HCT116 (cell line): Measurements from ENCODE around the gene GNA12. TPM values are rescaled to one million over a fixed set of nuclear protein-coding genes. Genes with fewer than 3 reads are reported as not detected.
A peak's percentile ranks its signal among the peaks of the same experiment; 100 is the strongest.

Experiments used
- ATAC-seq: fragments of 200-7000 bp; cut with Tn5 transposase; 2 replicates; pipeline ENCODE4 v1.9.1; 2020; ENCODE audit warnings: mild to moderate bottlenecking, moderate library complexity
- BruUV-seq: library from RNA; stranded (reverse); fragments of 400-500 nt; replicated peaks from 2 replicates; lab custom pipeline; 2021; lab: Mats Ljungman, UMichigan
- CTCF ChIA-PET: fragments of 300-600 bp; sonication (Branson Sonifier 250); formaldehyde crosslinking; loops from one replicate; lab custom pipeline; 2021; ENCODE audit warnings: antibody characterized with exemption; lab: Charles Lee
- POLR2A ChIA-PET: fragments of 300-600, 350-600 bp; sonication (Branson Sonifier 250); formaldehyde crosslinking; loops from one replicate; lab custom pipeline; 2021; ENCODE audit warnings: antibody characterized with exemption; lab: Charles Lee
- RAD21 ChIA-PET, 2 experiments: fragments of 300-600 bp; sonication (Branson Sonifier 250); formaldehyde crosslinking; loops; one replicate each; lab custom pipeline; 2023; ENCODE audit warnings: low total read pairs in 2 of 2; ENCODE audit not compliant: uncharacterized antibody in 2 of 2, unreplicated experiment in 2 of 2, low non-redundant PET in 1 of 2; lab: Charles Lee
- DNase-seq: peaks from one replicate; pipeline ENCODE4 v3.0.0-alpha.2; 2010; ENCODE audit warnings: low read depth, low spot score
- H2AFZ ChIP-seq: fragments of 200-600 bp; shearing (Covaris generic), sonication (generic); 2 replicates; pipeline ENCODE4 v1.6.1; 2017; ENCODE audit warnings: low read depth, mixed run types, mixed read lengths, antibody characterized with exemption, low read length; ENCODE audit not compliant: poor library complexity, severe bottlenecking
- H3K27ac ChIP-seq: 2 replicates; pipeline ENCODE4 v1.5.1; 2012; ENCODE audit warnings: low read depth, low read length
- H3K27me3 ChIP-seq: fragments of 200-600 bp; sonication (generic); 2 replicates; pipeline ENCODE4 v1.6.1; 2016; ENCODE audit warnings: mixed run types, low read length, mixed read lengths; ENCODE audit not compliant: insufficient read depth
- H3K36me3 ChIP-seq, 2 experiments: fragments of 200-500 bp in 1 of 2; fragments of 200-600 bp in 1 of 2; sonication (Bioruptor generic) in 1 of 2; sonication (generic) in 1 of 2; 2 replicates each; pipeline versions ENCODE4 v1.5.1 to v1.6.1; 2014 to 2016; ENCODE audit warnings: low read length in 2 of 2, inconsistent platforms in 1 of 2, mixed read lengths in 1 of 2, mixed run types in 1 of 2; ENCODE audit not compliant: insufficient read depth in 2 of 2, control insufficient read depth in 1 of 2
- H3K4me1 ChIP-seq, 2 experiments: fragments of 200-600 bp in 1 of 2; sonication (generic) in 1 of 2; 2 replicates each; pipeline versions ENCODE4 v1.5.1 to v1.6.1; 2012 to 2017; ENCODE audit warnings: low read length in 2 of 2, inconsistent platforms in 1 of 2, mild to moderate bottlenecking in 1 of 2, mixed read lengths in 1 of 2, mixed run types in 1 of 2, moderate library complexity in 1 of 2; ENCODE audit not compliant: insufficient read depth in 2 of 2, control insufficient read depth in 1 of 2
- H3K4me2 ChIP-seq: fragments of 200-600 bp; sonication (generic); 2 replicates; pipeline ENCODE4 v1.6.1; 2017; ENCODE audit warnings: mixed run types, low read length, mixed read lengths
- H3K4me3 ChIP-seq, 2 experiments: fragments of 200-600 bp in 1 of 2; sonication (generic) in 1 of 2; replicated peaks in 1 of 2; 2 replicates each; pipeline ENCODE4 v1.5.1; 2011 to 2016; ENCODE audit warnings: low read length in 2 of 2, control low read depth in 1 of 2, low read depth in 1 of 2, mild to moderate bottlenecking in 1 of 2, mixed read lengths in 1 of 2, mixed run types in 1 of 2
- H3K79me2 ChIP-seq: fragments of 200-600 bp; sonication (generic); 2 replicates; pipeline ENCODE4 v1.6.1; 2017; ENCODE audit warnings: mild to moderate bottlenecking, mixed run types, low read length, moderate library complexity, mixed read lengths; ENCODE audit not compliant: insufficient read depth
- H3K9ac ChIP-seq: fragments of 200-600 bp; sonication (generic); 2 replicates; pipeline ENCODE4 v1.6.1; 2016; ENCODE audit warnings: low read length, mixed read lengths
- H3K9me2 ChIP-seq: fragments of 200-600 bp; sonication (generic), shearing (Covaris generic); 2 replicates; pipeline ENCODE4 v1.6.1; 2017; ENCODE audit warnings: mixed run types, mild to moderate bottlenecking, moderate library complexity; ENCODE audit not compliant: insufficient read depth
- H3K9me3 ChIP-seq, 2 experiments: fragments of 200-500 bp in 1 of 2; fragments of 200-600 bp in 1 of 2; sonication (Bioruptor generic) in 1 of 2; sonication (generic) in 1 of 2; 2 replicates each; pipeline ENCODE4 v1.6.1; 2014 to 2017; ENCODE audit warnings: low read length in 2 of 2, mixed read lengths in 2 of 2, inconsistent platforms in 1 of 2, low read depth in 1 of 2, mild to moderate bottlenecking in 1 of 2, mixed run types in 1 of 2, moderate library complexity in 1 of 2; ENCODE audit not compliant: control insufficient read depth in 1 of 2, insufficient read depth in 1 of 2
- H4K20me1 ChIP-seq: fragments of 200-600 bp; sonication (generic), shearing (Covaris generic); 2 replicates; pipeline ENCODE4 v1.6.1; 2017; ENCODE audit warnings: mixed run types, mild to moderate bottlenecking, moderate library complexity; ENCODE audit not compliant: insufficient read depth
- CBX3 ChIP-seq: IDR thresholded peaks from 2 replicates; pipeline ENCODE4 v1.6.1; 2012; ENCODE audit warnings: low read depth
- ELF1 ChIP-seq: IDR thresholded peaks from 2 replicates; pipeline ENCODE4 v1.6.1; 2012; ENCODE audit warnings: low read depth, borderline replicate concordance
- EZH2phosphoT487 ChIP-seq: fragments of 200-600 bp; IDR thresholded peaks from 2 replicates; pipeline ENCODE4 v1.6.1; 2018; ENCODE audit warnings: antibody characterized with exemption, borderline replicate concordance
- JUND ChIP-seq: IDR thresholded peaks from 2 replicates; pipeline ENCODE4 v1.6.1; 2012
- RAD21 ChIP-seq: IDR thresholded peaks from 2 replicates; pipeline ENCODE4 v1.6.1; 2012; ENCODE audit warnings: low read depth, mild to moderate bottlenecking
- SIN3A ChIP-seq: IDR thresholded peaks from 2 replicates; pipeline ENCODE4 v1.6.1; 2012; ENCODE audit warnings: low read depth
- TCF7L2 ChIP-seq: IDR thresholded peaks from 2 replicates; pipeline ENCODE4 v1.7.0; 2011; ENCODE audit warnings: borderline replicate concordance, inconsistent platforms; ENCODE audit not compliant: insufficient read depth, insufficient read length; ENCODE audit errors: extremely low read depth
- ZNF274 ChIP-seq: fragments of 200-500 bp; sonication (Bioruptor generic); IDR thresholded peaks from 2 replicates; pipeline ENCODE4 v1.6.1; 2014; ENCODE audit warnings: mild to moderate bottlenecking, low read depth, low read length, inconsistent platforms
- intact Hi-C: fragments of 100-400 bp; cut with micrococcal nuclease; formaldehyde crosslinking; loops from 2 replicates; pipeline ENCODE4 v1.10.0; 2022
- total RNA-seq: library from RNA; stranded (reverse); gene quantifications from one replicate; pipeline ENCODE4 v1.2.1, GENCODE V29; 2021; ENCODE audit not compliant: unreplicated experiment
- TF ChIP-seq, protein P1 (sequence below), 3 experiments: fragments of 200-600 bp in 1 of 3; sonication (generic) in 1 of 3; IDR thresholded peaks in 2 of 3; conservative IDR thresholded peaks in 1 of 3; 2 replicates each; pipeline ENCODE4 v1.5.1; 2012 to 2017; ENCODE audit warnings: low read depth in 2 of 3, low read length in 2 of 3, antibody characterized with exemption in 1 of 3, borderline replicate concordance in 1 of 3, control low read depth in 1 of 3, mild to moderate bottlenecking in 1 of 3, mixed read lengths in 1 of 3, mixed run types in 1 of 3, moderate library complexity in 1 of 3; ENCODE audit not compliant: insufficient read depth in 1 of 3
- TF ChIP-seq, protein P2 (sequence below): IDR thresholded peaks from 2 replicates; pipeline ENCODE4 v1.6.1; 2012; ENCODE audit warnings: low read depth
- TF ChIP-seq, protein P3 (sequence below): IDR thresholded peaks from 2 replicates; pipeline ENCODE4 v1.6.1; 2011; ENCODE audit warnings: mild to moderate bottlenecking, low read length, moderate library complexity; ENCODE audit not compliant: insufficient replicate concordance; ENCODE audit errors: extremely low read depth
- TF ChIP-seq, protein P4 (sequence below): IDR thresholded peaks from 2 replicates; pipeline ENCODE4 v1.6.1; 2012

The GNA12 gene
- total RNA-seq, 1 experiment from 2014 or later = 32.6 TPM

DNA sequence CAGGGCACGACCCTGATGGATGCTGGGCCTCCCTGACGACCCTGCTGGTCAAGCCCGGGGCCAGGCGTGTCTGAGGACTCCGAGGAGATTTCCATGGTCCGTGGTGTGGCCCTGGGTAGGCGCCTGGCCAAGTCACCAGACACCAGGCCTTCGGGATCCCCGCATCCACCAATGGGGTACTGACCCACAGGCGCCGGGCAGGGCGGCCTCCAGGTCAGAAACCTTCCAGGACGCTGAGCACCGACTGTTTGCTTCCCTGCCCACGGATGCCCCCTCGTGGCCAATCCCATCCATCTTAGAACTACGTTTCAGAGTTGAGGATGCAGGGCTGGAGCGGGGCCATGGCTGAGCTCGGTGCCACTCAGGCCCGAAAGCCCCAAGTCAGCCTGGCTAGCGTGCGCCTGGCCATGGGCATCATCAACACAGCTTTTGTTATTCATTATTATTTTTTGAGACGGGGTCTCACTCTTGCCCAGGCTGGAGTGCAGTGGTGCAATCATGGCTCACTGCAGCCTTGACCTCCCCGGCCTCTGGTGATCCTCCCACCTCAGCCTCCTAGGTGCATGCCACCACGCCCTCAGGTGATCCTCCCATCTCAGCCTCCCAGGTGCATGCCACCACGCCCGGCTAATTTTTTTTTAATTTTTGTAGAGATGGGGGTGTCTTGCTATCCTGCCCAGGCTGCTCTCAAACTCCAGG is 163.2 kb downstream of the GNA12 start:
- Histone ChIP-seq H3K9me3 (no peaks in the 10 kb centered on the region), H3K9ac (no peak overlapping the region), H3K27me3 (no peaks in the 10 kb centered on the region), H3K36me3 (no peaks in the 10 kb centered on the region), H3K79me2 (no peaks in the 10 kb centered on the region), H4K20me1 (no peaks in the 10 kb centered on the region), H2AFZ (no peak overlapping the region), H3K4me1 (peaks cover 0 to 4% of the 10 kb centered on the region in 2 experiments; a peak in 1 of 4 replicates), H3K4me2 (peak overlapping the region; percentile 19; the same call in 1 of the 2 replicates), H3K9me2 (no peaks in the 10 kb centered on the region), H3K27ac (no peak overlapping the region; the same call in 1 of the 2 replicates), H3K4me3 (no peak overlapping the region)
- TF ChIP-seq RAD21 (peak; percentile 87), TCF7L2 (no peak), SIN3A (no peak), ELF1 (no peak), ZNF274 (no peak), CBX3 (no peak), EZH2phosphoT487 (no peak), JUND (no peak)
- TF ChIP-seq, protein P1, sequence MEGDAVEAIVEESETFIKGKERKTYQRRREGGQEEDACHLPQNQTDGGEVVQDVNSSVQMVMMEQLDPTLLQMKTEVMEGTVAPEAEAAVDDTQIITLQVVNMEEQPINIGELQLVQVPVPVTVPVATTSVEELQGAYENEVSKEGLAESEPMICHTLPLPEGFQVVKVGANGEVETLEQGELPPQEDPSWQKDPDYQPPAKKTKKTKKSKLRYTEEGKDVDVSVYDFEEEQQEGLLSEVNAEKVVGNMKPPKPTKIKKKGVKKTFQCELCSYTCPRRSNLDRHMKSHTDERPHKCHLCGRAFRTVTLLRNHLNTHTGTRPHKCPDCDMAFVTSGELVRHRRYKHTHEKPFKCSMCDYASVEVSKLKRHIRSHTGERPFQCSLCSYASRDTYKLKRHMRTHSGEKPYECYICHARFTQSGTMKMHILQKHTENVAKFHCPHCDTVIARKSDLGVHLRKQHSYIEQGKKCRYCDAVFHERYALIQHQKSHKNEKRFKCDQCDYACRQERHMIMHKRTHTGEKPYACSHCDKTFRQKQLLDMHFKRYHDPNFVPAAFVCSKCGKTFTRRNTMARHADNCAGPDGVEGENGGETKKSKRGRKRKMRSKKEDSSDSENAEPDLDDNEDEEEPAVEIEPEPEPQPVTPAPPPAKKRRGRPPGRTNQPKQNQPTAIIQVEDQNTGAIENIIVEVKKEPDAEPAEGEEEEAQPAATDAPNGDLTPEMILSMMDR (IDR thresholded peaks at IDR 0.05 in 2 of 3, conservative IDR thresholded peaks at IDR 0.05 in 1 of 3; ENCODE audit: borderline replicate concordance in 1 of 3, insufficient read depth in 1 of 3, low read depth in 2 of 3, low read length in 2 of 3) = peak; percentile 73 to 87 (median 81)
- TF ChIP-seq, protein P2, sequence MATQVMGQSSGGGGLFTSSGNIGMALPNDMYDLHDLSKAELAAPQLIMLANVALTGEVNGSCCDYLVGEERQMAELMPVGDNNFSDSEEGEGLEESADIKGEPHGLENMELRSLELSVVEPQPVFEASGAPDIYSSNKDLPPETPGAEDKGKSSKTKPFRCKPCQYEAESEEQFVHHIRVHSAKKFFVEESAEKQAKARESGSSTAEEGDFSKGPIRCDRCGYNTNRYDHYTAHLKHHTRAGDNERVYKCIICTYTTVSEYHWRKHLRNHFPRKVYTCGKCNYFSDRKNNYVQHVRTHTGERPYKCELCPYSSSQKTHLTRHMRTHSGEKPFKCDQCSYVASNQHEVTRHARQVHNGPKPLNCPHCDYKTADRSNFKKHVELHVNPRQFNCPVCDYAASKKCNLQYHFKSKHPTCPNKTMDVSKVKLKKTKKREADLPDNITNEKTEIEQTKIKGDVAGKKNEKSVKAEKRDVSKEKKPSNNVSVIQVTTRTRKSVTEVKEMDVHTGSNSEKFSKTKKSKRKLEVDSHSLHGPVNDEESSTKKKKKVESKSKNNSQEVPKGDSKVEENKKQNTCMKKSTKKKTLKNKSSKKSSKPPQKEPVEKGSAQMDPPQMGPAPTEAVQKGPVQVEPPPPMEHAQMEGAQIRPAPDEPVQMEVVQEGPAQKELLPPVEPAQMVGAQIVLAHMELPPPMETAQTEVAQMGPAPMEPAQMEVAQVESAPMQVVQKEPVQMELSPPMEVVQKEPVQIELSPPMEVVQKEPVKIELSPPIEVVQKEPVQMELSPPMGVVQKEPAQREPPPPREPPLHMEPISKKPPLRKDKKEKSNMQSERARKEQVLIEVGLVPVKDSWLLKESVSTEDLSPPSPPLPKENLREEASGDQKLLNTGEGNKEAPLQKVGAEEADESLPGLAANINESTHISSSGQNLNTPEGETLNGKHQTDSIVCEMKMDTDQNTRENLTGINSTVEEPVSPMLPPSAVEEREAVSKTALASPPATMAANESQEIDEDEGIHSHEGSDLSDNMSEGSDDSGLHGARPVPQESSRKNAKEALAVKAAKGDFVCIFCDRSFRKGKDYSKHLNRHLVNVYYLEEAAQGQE = no peak
- TF ChIP-seq, protein P3, sequence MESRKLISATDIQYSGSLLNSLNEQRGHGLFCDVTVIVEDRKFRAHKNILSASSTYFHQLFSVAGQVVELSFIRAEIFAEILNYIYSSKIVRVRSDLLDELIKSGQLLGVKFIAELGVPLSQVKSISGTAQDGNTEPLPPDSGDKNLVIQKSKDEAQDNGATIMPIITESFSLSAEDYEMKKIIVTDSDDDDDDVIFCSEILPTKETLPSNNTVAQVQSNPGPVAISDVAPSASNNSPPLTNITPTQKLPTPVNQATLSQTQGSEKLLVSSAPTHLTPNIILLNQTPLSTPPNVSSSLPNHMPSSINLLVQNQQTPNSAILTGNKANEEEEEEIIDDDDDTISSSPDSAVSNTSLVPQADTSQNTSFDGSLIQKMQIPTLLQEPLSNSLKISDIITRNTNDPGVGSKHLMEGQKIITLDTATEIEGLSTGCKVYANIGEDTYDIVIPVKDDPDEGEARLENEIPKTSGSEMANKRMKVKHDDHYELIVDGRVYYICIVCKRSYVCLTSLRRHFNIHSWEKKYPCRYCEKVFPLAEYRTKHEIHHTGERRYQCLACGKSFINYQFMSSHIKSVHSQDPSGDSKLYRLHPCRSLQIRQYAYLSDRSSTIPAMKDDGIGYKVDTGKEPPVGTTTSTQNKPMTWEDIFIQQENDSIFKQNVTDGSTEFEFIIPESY = no peak
- TF ChIP-seq, protein P4, sequence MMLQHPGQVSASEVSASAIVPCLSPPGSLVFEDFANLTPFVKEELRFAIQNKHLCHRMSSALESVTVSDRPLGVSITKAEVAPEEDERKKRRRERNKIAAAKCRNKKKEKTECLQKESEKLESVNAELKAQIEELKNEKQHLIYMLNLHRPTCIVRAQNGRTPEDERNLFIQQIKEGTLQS = no peak
- no TSS peak for BruUV-seq
- RAD21 ChIA-PET = interaction anchor here (0.9 to 1.5 kb wide), 3 partner anchors 10 to 212 kb away, joined by 3 to 4 read pairs (median 4); no protein-coding TSS in a partner anchor
- CTCF ChIA-PET = interaction anchor here (0.6 to 2.9 kb wide), 10 partner anchors 10 to 1102 kb away, joined by 3 to 19 read pairs (median 3); no protein-coding TSS in a partner anchor
- intact Hi-C loops = loop anchor here (1.0 to 10.0 kb wide), 2 partner anchors 116 to 230 kb away; no protein-coding TSS in a partner anchor
- peak; percentile 56 for DNase-seq
- POLR2A ChIA-PET = no interaction called here
- peak; percentile 96 for ATAC-seq
